Progenitor cell of endocrine pancreas (in vitro differentiated cells): ENCODE data around the gene ETFDH. TPM values are rescaled to one million over a fixed set of nuclear protein-coding genes. Genes with fewer than 3 reads are reported as not detected.
A peak's percentile ranks its signal among the peaks of the same experiment; 100 is the strongest.

ENCODE experiments used
- DNase-seq: peaks from one replicate; pipeline ENCODE4 v3.0.0; 2021; ENCODE audit warnings: low spot score; ENCODE audit not compliant: unreplicated experiment
- H3K27ac Mint-ChIP-seq: 2 replicates; pipeline ENCODE4 v1.8.0; 2021; ENCODE audit warnings: mild to moderate bottlenecking, moderate library complexity, mixed read lengths
- H3K27me3 Mint-ChIP-seq: 2 replicates; pipeline ENCODE4 v1.8.0; 2021; ENCODE audit warnings: mixed read lengths
- H3K36me3 Mint-ChIP-seq: 2 replicates; pipeline ENCODE4 v1.8.0; 2022; ENCODE audit warnings: mixed read lengths; ENCODE audit not compliant: insufficient read depth
- H3K4me1 Mint-ChIP-seq: 2 replicates; pipeline ENCODE4 v1.8.0; 2021; ENCODE audit warnings: low read depth, mixed read lengths
- H3K4me3 Mint-ChIP-seq: 2 replicates; pipeline ENCODE4 v1.8.0; 2021; ENCODE audit warnings: low read depth, mild to moderate bottlenecking, moderate library complexity, mixed read lengths
- H3K9me3 Mint-ChIP-seq: 2 replicates; pipeline ENCODE4 v1.8.0; 2021; ENCODE audit warnings: low read depth, mixed read lengths
- CTCF ChIP-seq: fragments of 200-600 bp; sonication (generic); IDR thresholded peaks from one replicate; pipeline ENCODE4 v1.5.0; 2021; ENCODE audit warnings: antibody characterized with exemption, mild to moderate bottlenecking; ENCODE audit not compliant: unreplicated experiment
- total RNA-seq: library from RNA; stranded (reverse); gene quantifications from 2 replicates; pipeline ENCODE4 v1.2.1, GENCODE V29; 2021

ETFDH gene
- total RNA-seq, 1 donor from 2014 or later = 22.5 TPM

DNA sequence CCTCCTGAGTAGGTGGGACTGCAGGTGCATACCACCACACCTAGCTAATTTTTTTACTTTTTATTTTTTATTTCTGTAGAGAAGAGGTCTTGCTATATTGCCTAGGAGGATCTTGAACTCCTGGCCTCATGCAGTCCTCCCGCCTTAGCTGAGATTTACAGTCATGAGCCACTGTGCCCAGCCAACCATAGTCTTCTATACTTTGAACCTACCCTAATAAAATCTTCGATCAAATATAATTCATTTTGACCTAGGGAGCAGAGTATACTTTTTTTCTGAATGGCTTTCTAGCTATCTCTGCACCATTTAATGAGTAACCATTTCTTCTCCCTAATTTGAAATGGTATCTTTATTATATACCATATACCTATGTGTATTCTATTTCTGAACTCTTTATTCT lies 6.7 kb downstream of the ETFDH start:
- peaks cover 2% of the 10 kb centered on the region for H3K36me3 Mint-ChIP-seq
- no peak overlapping the region for H3K4me3 Mint-ChIP-seq
- no peaks in the 10 kb centered on the region for H3K9me3 Mint-ChIP-seq
- TF ChIP-seq CTCF = no peak
- H3K27ac Mint-ChIP-seq = no peak overlapping the region
- H3K4me1 Mint-ChIP-seq = no peaks in the 10 kb centered on the region
- no peak for DNase-seq
- no peaks in the 10 kb centered on the region for H3K27me3 Mint-ChIP-seq

GRCh38 chr4:158681629-158682028 lies 9.5 kb downstream of the ETFDH start:
- no peak for DNase-seq
- no peaks in the 10 kb centered on the region for H3K9me3 Mint-ChIP-seq
- no peak overlapping the region for H3K4me3 Mint-ChIP-seq
- H3K27ac Mint-ChIP-seq = no peak overlapping the region
- no peaks in the 10 kb centered on the region for H3K4me1 Mint-ChIP-seq
- no peak for TF ChIP-seq CTCF
- H3K36me3 Mint-ChIP-seq = peaks cover 2% of the 10 kb centered on the region
- no peaks in the 10 kb centered on the region for H3K27me3 Mint-ChIP-seq

- DNase-seq = no peak
- no peaks in the 10 kb centered on the region for H3K27me3 Mint-ChIP-seq
- H3K4me3 Mint-ChIP-seq = no peak overlapping the region
- no peaks in the 10 kb centered on the region for H3K4me1 Mint-ChIP-seq
- no peak for TF ChIP-seq CTCF
- H3K27ac Mint-ChIP-seq = no peak overlapping the region
- H3K36me3 Mint-ChIP-seq = peaks cover 3% of the 10 kb centered on the region
- H3K9me3 Mint-ChIP-seq = no peaks in the 10 kb centered on the region
Observed at GRCh38 chr4:158682066-158682465, 10.0 kb downstream of the ETFDH start.

GRCh38 chr4:158688813-158689212 lies 16.7 kb downstream of the ETFDH start:
- Mint-ChIP-seq H3K4me3 (no peak overlapping the region), H3K27ac (no peak overlapping the region), H3K36me3 (peaks cover 4% of the 10 kb centered on the region), H3K4me1 (no peaks in the 10 kb centered on the region), H3K27me3 (no peaks in the 10 kb centered on the region), H3K9me3 (no peaks in the 10 kb centered on the region)
- no peak for DNase-seq
- no peak for TF ChIP-seq CTCF

DNA sequence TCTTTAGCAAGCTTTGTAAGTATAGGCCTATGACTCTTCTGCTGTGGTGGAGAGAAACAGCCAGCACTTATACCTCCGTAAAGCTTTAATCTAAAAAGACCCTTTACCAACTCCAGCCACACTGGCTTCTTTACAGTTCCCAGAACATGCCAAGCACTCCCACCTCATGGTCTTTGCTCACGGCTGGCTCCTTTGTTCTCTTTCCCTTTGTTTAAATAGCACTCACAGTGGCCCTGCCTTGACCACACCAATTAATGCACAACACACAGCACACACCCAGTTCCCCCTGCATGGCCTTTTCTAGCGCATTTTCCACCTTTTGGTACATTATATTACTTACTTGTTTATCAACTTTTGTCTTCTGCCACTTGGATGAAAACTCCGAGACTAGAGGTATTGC lies 32.2 kb downstream of the ETFDH start:
- H3K27me3 Mint-ChIP-seq = no peaks in the 10 kb centered on the region
- H3K9me3 Mint-ChIP-seq = no peaks in the 10 kb centered on the region
- DNase-seq = no peak
- H3K27ac Mint-ChIP-seq = peak overlapping the region; percentile 81
- peaks cover 14% of the 10 kb centered on the region for H3K36me3 Mint-ChIP-seq
- H3K4me3 Mint-ChIP-seq = no peak overlapping the region
- no peak for TF ChIP-seq CTCF
- peaks cover 4% of the 10 kb centered on the region for H3K4me1 Mint-ChIP-seq
